Measurements from ENCODE around the gene ULBP3. TPM values are rescaled to one million over a fixed set of nuclear protein-coding genes. Genes with fewer than 3 reads are reported as not detected.
A peak's percentile ranks its signal among the peaks of the same experiment; 100 is the strongest.

Gene ULBP3
- total and polyA plus RNA-seq, 2 of the 13 experiments (the other 11 are each of a cell fraction or from before 2014, with no cell fraction given): 0.42 to 0.48 TPM

DNA sequence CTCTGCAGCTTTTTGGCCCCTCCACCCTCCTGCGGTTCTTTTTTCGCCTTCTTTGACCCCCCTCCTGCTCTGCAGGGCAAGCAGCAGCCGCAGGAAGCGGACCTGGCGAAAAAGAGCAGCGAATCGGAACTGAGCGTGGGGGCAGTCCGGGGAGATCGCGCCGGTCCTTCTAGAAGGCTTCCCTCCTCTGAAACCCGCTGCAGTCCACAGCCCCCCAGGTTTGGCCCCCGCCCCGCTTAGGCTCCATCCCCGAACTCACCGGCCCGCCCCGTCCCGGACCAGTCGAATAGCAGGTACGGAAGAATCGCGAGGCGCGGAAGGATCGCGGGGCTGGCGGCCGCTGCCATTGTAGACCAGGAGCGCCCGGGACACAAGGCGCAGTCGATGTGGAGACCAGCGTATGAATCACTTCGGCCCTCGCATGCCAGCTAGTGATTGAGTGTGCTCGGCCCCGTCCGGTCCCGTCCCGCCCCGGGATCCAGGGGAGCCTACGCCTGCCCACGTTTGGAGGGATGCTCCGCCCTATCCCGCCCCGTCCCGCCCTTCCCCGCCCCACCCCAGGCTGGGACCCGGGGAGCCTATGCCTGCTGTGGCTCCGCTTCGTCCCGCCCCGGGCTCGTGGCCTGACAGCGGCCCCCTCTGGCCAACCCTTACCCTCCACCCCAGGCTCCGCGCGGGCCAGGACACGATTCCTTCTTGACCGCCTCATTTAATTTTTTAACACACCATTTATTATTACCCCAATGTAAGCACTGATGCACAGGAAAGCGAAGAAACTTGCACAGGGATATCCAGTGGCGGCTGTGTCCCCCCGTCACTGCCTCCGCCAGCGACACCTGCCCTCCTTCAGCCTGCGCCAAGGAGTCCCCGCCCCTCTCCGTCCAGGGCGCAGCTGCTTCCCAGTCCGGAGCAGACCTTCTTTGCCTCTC is at the start of gene ULBP3 (continued):
- TF ChIP-seq KDM5B (CRISPR knock-in tag; IDR thresholded peaks at IDR 0.05; ENCODE audit: borderline replicate concordance) (0 out of 2 replicates have a peak, but pooled peaks have one; percentile 9), ZNF431 (CRISPR knock-in tag; IDR thresholded peaks at IDR 0.05; ENCODE audit: borderline replicate concordance, low read depth) (no peak), ZNF713 (CRISPR knock-in tag; IDR thresholded peaks at IDR 0.05) (no peak), HNRNPK (IDR thresholded peaks at IDR 0.05; ENCODE audit: low read depth, low read length, poor library complexity, severe bottlenecking) (no peak), NFYB (CRISPR knock-in tag; IDR thresholded peaks at IDR 0.05) (0 out of 2 replicates have a peak, but pooled peaks have one; percentile 9), ZFP36L2 (CRISPR knock-in tag; IDR thresholded peaks at IDR 0.05) (no peak), PRMT3 (CRISPR knock-in tag; IDR thresholded peaks at IDR 0.05; ENCODE audit: borderline replicate concordance, low read depth) (no peak), CBX1 (IDR thresholded peaks at IDR 0.05; ENCODE audit: low read depth) (no peak), CEBPB (IDR thresholded peaks at IDR 0.05; ENCODE audit: borderline replicate concordance, low read depth, low read length) (no peak), ZNF3 (CRISPR knock-in tag; IDR thresholded peaks at IDR 0.05) (no peak), DNMT1 (CRISPR knock-in tag; IDR thresholded peaks at IDR 0.05) (0 out of 2 replicates have a peak, but pooled peaks have one; percentile 38), ZNF567 (CRISPR knock-in tag; IDR thresholded peaks at IDR 0.05; ENCODE audit: borderline replicate concordance) (no peak)
- TF ChIP-seq, protein P1, sequence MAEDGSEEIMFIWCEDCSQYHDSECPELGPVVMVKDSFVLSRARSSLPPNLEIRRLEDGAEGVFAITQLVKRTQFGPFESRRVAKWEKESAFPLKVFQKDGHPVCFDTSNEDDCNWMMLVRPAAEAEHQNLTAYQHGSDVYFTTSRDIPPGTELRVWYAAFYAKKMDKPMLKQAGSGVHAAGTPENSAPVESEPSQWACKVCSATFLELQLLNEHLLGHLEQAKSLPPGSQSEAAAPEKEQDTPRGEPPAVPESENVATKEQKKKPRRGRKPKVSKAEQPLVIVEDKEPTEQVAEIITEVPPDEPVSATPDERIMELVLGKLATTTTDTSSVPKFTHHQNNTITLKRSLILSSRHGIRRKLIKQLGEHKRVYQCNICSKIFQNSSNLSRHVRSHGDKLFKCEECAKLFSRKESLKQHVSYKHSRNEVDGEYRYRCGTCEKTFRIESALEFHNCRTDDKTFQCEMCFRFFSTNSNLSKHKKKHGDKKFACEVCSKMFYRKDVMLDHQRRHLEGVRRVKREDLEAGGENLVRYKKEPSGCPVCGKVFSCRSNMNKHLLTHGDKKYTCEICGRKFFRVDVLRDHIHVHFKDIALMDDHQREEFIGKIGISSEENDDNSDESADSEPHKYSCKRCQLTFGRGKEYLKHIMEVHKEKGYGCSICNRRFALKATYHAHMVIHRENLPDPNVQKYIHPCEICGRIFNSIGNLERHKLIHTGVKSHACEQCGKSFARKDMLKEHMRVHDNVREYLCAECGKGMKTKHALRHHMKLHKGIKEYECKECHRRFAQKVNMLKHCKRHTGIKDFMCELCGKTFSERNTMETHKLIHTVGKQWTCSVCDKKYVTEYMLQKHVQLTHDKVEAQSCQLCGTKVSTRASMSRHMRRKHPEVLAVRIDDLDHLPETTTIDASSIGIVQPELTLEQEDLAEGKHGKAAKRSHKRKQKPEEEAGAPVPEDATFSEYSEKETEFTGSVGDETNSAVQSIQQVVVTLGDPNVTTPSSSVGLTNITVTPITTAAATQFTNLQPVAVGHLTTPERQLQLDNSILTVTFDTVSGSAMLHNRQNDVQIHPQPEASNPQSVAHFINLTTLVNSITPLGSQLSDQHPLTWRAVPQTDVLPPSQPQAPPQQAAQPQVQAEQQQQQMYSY (CRISPR knock-in tag; IDR thresholded peaks at IDR 0.05): peak; percentile 79
- TF ChIP-seq, protein P2, sequence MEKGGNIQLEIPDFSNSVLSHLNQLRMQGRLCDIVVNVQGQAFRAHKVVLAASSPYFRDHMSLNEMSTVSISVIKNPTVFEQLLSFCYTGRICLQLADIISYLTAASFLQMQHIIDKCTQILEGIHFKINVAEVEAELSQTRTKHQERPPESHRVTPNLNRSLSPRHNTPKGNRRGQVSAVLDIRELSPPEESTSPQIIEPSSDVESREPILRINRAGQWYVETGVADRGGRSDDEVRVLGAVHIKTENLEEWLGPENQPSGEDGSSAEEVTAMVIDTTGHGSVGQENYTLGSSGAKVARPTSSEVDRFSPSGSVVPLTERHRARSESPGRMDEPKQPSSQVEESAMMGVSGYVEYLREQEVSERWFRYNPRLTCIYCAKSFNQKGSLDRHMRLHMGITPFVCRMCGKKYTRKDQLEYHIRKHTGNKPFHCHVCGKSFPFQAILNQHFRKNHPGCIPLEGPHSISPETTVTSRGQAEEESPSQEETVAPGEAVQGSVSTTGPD (CRISPR knock-in tag; IDR thresholded peaks at IDR 0.05): no peak
- TF ChIP-seq, protein P3, sequence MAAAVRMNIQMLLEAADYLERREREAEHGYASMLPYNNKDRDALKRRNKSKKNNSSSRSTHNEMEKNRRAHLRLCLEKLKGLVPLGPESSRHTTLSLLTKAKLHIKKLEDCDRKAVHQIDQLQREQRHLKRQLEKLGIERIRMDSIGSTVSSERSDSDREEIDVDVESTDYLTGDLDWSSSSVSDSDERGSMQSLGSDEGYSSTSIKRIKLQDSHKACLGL (CRISPR knock-in tag; IDR thresholded peaks at IDR 0.05): no peak
- TF ChIP-seq, protein P4, sequence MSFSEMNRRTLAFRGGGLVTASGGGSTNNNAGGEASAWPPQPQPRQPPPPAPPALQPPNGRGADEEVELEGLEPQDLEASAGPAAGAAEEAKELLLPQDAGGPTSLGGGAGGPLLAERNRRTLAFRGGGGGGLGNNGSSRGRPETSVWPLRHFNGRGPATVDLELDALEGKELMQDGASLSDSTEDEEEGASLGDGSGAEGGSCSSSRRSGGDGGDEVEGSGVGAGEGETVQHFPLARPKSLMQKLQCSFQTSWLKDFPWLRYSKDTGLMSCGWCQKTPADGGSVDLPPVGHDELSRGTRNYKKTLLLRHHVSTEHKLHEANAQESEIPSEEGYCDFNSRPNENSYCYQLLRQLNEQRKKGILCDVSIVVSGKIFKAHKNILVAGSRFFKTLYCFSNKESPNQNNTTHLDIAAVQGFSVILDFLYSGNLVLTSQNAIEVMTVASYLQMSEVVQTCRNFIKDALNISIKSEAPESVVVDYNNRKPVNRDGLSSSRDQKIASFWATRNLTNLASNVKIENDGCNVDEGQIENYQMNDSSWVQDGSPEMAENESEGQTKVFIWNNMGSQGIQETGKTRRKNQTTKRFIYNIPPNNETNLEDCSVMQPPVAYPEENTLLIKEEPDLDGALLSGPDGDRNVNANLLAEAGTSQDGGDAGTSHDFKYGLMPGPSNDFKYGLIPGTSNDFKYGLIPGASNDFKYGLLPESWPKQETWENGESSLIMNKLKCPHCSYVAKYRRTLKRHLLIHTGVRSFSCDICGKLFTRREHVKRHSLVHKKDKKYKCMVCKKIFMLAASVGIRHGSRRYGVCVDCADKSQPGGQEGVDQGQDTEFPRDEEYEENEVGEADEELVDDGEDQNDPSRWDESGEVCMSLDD (CRISPR knock-in tag; IDR thresholded peaks at IDR 0.05; ENCODE audit: borderline replicate concordance): no peak
- TF ChIP-seq, protein P5, sequence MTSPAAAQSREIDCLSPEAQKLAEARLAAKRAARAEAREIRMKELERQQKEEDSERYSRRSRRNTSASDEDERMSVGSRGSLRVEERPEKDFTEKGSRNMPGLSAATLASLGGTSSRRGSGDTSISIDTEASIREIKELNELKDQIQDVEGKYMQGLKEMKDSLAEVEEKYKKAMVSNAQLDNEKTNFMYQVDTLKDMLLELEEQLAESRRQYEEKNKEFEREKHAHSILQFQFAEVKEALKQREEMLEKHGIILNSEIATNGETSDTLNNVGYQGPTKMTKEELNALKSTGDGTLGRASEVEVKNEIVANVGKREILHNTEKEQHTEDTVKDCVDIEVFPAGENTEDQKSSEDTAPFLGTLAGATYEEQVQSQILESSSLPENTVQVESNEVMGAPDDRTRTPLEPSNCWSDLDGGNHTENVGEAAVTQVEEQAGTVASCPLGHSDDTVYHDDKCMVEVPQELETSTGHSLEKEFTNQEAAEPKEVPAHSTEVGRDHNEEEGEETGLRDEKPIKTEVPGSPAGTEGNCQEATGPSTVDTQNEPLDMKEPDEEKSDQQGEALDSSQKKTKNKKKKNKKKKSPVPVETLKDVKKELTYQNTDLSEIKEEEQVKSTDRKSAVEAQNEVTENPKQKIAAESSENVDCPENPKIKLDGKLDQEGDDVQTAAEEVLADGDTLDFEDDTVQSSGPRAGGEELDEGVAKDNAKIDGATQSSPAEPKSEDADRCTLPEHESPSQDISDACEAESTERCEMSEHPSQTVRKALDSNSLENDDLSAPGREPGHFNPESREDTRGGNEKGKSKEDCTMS (CRISPR knock-in tag; conservative IDR thresholded peaks at IDR 0.05): no peak
